WI38 (cell line): ENCODE data around the gene DNAJA4.

Source experiments
- H3K4me3 ChIP-seq: 2 replicates; pipeline ENCODE4 v1.5.1; 2011; ENCODE audit warnings: low read depth, mild to moderate bottlenecking, control low read depth, low read length
- TF ChIP-seq, protein P1 (sequence below): IDR thresholded peaks from 2 replicates; pipeline ENCODE4 v1.5.1; 2012; ENCODE audit warnings: low read depth, mild to moderate bottlenecking, control low read depth, low read length

DNAJA4 gene

DNA sequence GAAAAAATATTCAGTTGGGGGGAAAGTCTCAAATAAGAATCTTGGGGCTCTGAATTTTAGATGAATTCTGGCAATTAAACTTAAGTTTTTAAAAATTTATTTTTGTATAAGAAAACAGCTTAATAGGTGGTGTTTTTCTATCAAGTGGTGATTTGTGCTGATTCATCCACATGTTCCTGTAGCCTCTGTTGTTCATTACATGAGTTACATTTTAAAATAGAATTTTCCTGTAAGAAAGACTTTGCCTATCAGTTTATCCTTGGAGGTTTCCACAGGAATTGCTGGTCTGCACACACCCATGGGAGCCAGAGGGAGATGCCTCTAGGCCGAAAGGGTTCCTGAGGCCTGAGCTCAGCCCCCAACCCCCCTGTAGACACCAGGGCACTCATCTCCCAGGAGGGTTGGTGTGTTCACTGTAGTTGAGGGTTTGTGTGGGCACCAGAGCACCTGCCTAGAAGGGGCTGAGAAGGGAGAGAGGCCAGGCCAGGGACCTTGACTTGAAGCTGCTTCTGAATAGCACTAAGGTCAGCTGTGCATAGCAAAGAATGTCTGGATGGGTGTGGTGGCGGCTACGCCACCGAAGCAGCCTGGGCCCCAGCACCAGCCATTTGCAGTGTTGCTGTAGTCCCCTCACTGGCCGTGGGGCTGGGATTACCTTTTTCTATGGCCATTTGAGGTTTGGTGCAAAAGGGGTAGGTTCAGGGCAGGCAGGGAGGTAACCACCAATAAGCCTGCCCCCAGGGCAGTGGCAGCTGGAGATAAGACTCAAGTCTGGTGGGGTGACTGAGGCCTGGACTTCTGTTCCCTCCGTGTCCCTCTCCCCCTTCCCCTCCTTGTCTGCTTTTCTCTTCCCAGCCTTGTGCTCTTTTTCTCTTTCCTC, 11.9 kb downstream of the DNAJA4 start:
- TF ChIP-seq, protein P1, sequence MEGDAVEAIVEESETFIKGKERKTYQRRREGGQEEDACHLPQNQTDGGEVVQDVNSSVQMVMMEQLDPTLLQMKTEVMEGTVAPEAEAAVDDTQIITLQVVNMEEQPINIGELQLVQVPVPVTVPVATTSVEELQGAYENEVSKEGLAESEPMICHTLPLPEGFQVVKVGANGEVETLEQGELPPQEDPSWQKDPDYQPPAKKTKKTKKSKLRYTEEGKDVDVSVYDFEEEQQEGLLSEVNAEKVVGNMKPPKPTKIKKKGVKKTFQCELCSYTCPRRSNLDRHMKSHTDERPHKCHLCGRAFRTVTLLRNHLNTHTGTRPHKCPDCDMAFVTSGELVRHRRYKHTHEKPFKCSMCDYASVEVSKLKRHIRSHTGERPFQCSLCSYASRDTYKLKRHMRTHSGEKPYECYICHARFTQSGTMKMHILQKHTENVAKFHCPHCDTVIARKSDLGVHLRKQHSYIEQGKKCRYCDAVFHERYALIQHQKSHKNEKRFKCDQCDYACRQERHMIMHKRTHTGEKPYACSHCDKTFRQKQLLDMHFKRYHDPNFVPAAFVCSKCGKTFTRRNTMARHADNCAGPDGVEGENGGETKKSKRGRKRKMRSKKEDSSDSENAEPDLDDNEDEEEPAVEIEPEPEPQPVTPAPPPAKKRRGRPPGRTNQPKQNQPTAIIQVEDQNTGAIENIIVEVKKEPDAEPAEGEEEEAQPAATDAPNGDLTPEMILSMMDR, result no peak

DNA sequence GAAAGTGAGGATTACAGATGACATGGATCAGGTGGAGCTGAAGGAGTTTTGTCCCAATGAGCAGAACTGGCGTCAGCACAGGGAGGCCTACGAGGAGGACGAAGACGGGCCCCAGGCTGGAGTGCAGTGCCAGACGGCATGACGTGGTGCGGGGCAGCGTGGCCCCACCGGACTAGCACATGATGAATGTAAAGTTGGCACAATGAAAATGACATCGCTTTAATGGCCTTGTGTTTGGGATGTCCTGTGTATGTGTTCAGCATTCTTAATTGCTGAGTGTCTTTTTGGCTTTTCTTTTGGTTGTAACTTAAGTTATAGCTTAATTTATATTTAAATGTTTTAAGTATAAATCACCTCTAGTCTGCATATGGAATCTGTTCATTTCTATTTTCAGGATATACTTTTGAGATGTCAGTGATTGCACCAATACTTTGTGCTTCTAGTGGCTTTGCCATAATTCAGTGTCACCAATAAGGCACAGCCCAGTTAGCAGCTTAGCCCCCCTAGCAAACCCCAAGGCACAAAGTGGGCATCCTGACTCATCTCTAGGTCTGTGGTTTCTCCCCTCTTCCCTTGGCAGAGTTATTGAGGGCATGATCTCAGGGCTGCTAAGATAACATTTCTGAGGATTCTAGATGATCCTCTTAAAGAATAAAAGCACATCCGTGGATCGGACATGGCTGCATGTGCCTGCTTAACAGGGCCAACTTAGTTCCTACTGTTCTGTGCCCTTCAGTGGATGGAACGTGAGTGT, 16.1 kb downstream of the DNAJA4 start:
- TF ChIP-seq, protein P1, result no peak
- H3K4me3 ChIP-seq, result no peak overlapping the region

More for the DNA sequence above, 11.9 kb downstream of the DNAJA4 start:
- H3K4me3 ChIP-seq, result no peak overlapping the region

DNA sequence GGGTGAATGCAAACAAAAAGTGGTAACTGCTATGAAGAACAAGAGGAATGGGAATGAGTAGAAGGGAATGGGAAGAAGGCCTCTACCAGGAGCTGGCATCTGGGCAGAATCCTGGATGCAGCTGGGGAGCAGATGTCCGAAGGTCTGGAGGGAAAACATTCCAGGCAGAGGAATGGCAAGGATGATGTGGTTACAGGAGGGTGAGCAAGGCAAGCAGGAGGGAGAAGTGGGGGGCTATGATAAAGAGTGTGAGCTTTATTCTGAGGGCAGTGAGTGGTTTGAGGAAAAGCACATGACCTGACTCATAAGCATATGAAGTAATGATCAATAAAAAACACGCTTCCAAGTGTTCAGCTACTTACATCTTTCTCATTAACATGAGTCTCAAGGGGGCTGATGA, 18.0 kb downstream of the DNAJA4 start:
- H3K4me3 ChIP-seq, result no peak overlapping the region
- TF ChIP-seq, protein P1, result no peak

DNA sequence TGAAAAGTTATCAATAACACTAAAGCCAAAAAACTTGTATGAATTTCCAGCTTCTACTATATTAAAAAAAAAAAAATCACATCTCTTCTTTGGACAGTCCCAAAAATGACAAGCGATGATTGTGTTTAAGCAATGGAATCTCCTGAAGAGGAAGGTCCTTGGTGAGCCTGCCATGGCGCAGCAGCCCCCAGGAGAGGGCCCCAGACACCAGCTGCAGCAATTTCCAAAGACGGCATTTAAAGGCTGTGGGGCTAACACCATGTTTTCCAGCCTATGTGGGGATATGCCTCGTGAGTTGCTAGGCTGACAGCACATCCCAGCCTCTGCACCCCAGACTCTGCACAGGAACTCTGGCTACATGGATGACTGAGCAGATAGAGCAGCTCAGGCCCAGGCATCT, 20.4 kb downstream of the DNAJA4 start:
- H3K4me3 ChIP-seq, result no peak overlapping the region
- TF ChIP-seq, protein P1, result no peak

DNA sequence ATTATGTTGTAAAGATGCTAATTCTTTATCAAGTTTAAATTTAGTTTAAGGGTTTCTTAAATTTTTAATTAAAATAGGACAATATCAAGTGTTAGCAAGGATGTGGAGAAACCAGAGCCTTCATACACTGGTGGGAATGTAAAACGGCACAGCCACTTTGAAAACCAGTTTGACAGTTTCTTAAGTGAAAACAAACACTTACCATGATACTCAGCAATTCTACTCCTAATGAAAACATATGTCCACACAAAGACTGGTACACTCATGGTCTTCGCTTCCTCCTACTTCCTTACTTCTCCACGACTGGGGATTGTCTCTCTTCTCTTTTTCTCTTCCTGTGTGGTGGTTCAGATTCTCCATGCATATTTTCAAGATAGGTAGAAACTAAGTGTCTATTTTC, 25.9 kb downstream of the DNAJA4 start:
- TF ChIP-seq, protein P1, result no peak

DNA sequence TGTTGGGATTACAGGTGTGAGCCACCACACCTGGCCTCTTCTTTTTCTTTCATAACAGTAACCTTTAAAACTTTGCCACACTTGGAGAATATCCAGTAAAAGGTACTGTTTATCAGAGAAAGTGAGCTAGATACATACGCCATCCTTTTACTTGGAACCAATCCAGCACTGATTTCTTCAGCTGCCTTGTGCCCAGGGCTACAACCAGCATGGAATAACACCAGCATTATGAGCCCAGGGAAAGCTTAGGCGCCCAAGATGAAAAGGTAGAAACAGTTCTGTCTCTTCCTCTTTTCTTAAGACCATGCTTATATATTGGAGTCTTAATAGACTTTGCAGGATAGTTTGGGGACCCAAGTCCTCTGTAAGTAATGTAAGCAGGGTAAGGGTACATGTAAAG, 26.7 kb downstream of the DNAJA4 start:
- TF ChIP-seq, protein P1, result no peak
- H3K4me3 ChIP-seq, result no peak overlapping the region

More for the DNA sequence above, 25.9 kb downstream of the DNAJA4 start:
- H3K4me3 ChIP-seq, result no peak overlapping the region

DNA sequence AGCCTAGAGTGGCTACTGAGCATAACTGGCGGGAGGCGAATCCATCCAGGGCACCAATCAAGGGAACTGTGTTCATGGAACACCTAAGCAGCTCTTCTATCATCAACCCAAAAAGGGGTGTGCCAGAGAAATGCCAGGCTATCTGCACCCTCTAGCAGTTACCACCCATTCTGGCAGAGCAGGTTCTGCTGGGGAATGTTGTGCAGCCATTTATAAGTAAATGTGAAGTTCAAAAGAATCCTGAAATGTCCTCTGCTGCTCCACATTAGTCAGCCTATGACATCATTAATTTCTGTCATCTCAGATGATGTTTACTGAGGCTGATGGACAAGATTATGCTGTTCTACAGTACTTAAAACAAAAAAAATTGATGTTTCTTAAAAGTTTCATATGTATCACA, 27.3 kb downstream of the DNAJA4 start:
- TF ChIP-seq, protein P1, result no peak
- H3K4me3 ChIP-seq, result no peak overlapping the region
